CD4-positive, alpha-beta T cell (primary cell): ENCODE measurements around the gene INPP4A. TPM values are rescaled to one million over a fixed set of nuclear protein-coding genes. Genes with fewer than 3 reads are reported as not detected.

ENCODE experiments used
- ATAC-seq: fragments of 200-7000 bp; cut with Tn5 transposase; one replicate; pipeline ENCODE4 v1.10.0; 2022; ENCODE audit warnings: mild to moderate bottlenecking; ENCODE audit not compliant: poor library complexity
- CTCF ChIA-PET: fragments of 350-600 bp; sonication (Branson Sonifier 250); formaldehyde crosslinking; loops from one replicate; lab custom pipeline; 2021; ENCODE audit warnings: antibody characterized with exemption, inconsistent platforms; lab: Charles Lee
- POLR2A ChIA-PET: fragments of 350-600 bp; sonication (Branson Sonifier 250); formaldehyde crosslinking; loops from one replicate; lab custom pipeline; 2021; ENCODE audit warnings: antibody characterized with exemption, inconsistent platforms; lab: Charles Lee
- DNase-seq, 14 experiments: peaks; one replicate each; pipeline ENCODE4 v3.0.0-alpha.2; 2013 to 2020; ENCODE audit warnings: mixed read lengths in 2 of 14
- H3K27ac ChIP-seq, 2 donors: one replicate each; pipeline versions ENCODE4 v1.5.1 to v1.7.0; 2013; ENCODE audit warnings: low read length in 2 of 2, low read depth in 1 of 2, mild to moderate bottlenecking in 1 of 2
- H3K27me3 ChIP-seq, 2 experiments: 1 replicate in 1 of 2; 2 replicates in 1 of 2; pipeline versions ENCODE4 v1.6.1 to v1.7.0; 2013; ENCODE audit warnings: low read length in 2 of 2, control low read depth in 1 of 2, mild to moderate bottlenecking in 1 of 2, moderate library complexity in 1 of 2; ENCODE audit not compliant: insufficient read depth in 2 of 2, control insufficient read depth in 1 of 2
- H3K36me3 ChIP-seq: one replicate; pipeline ENCODE4 v1.6.1; 2013; ENCODE audit warnings: low read length, control low read depth; ENCODE audit not compliant: insufficient read depth
- H3K4me1 ChIP-seq: one replicate; pipeline ENCODE4 v1.6.1; 2013; ENCODE audit warnings: low read length, control low read depth; ENCODE audit not compliant: insufficient read depth
- H3K4me3 ChIP-seq: one replicate; pipeline ENCODE4 v1.5.1; 2013; ENCODE audit warnings: mild to moderate bottlenecking, low read length, moderate library complexity
- H3K9me3 ChIP-seq, 2 experiments: 1 replicate in 1 of 2; 2 replicates in 1 of 2; pipeline versions ENCODE4 v1.6.1 to v1.7.0; 2013; ENCODE audit warnings: low read length in 2 of 2, mild to moderate bottlenecking in 2 of 2, control low read depth in 1 of 2, moderate library complexity in 1 of 2; ENCODE audit not compliant: control insufficient read depth in 1 of 2, insufficient read depth in 1 of 2
- H3K27ac Mint-ChIP-seq: one replicate; pipeline ENCODE4 v1.8.0; 2020; ENCODE audit warnings: mixed read lengths
- H3K27me3 Mint-ChIP-seq: one replicate; pipeline ENCODE4 v1.8.0; 2021; ENCODE audit warnings: mixed read lengths
- H3K36me3 Mint-ChIP-seq: one replicate; pipeline ENCODE4 v1.8.0; 2021; ENCODE audit warnings: low read depth, mixed read lengths
- H3K4me1 Mint-ChIP-seq: one replicate; pipeline ENCODE4 v1.8.0; 2021; ENCODE audit warnings: low read depth, mixed read lengths
- H3K4me3 Mint-ChIP-seq: one replicate; pipeline ENCODE4 v1.8.0; 2020; ENCODE audit warnings: mild to moderate bottlenecking, mixed read lengths
- H3K9me3 Mint-ChIP-seq: one replicate; pipeline ENCODE4 v1.8.0; 2020; ENCODE audit warnings: mixed read lengths
- CTCF ChIP-seq: fragments of 200-600 bp; IDR thresholded peaks from one replicate; pipeline ENCODE4 v1.8.0; 2022; ENCODE audit warnings: antibody characterized with exemption, mild to moderate bottlenecking
- intact Hi-C, 2 experiments: fragments of 100-400 bp; cut with DNase I in 1 of 2; cut with micrococcal nuclease in 1 of 2; formaldehyde crosslinking; loops; one replicate each; pipeline versions ENCODE4 v1.15.1 to v1.9.0; 2023 to 2025; cut with DNase I, micrococcal nuclease
- total RNA-seq, 174 experiments: library from RNA in 2 of 174; stranded (reverse) in 2 of 174; gene quantifications; one replicate each; pipeline ENCODE4 v1.2.3 and lab custom pipeline; 2021 to 2026

INPP4A gene
- total RNA-seq, 2 experiments from 2014 or later: 86.4 to 89.2 TPM

GRCh38 chr2:98583816-98584618 is 139.4 kb downstream of the INPP4A start:
- ChIA-PET CTCF (no interaction called here), POLR2A (no interaction called here)
- intact Hi-C loops: no loop called here
- no peak for ATAC-seq
- Mint-ChIP-seq H3K36me3 (peaks cover 94% of the 10 kb centered on the region), H3K9me3 (no peaks in the 10 kb centered on the region), H3K27me3 (no peaks in the 10 kb centered on the region), H3K27ac (no peak overlapping the region), H3K4me1 (peaks cover 9% of the 10 kb centered on the region), H3K4me3 (no peak overlapping the region)
- Histone ChIP-seq H3K4me3 (no peak overlapping the region), H3K36me3 (peaks cover 90% of the 10 kb centered on the region), H3K27ac (no peak overlapping the region), H3K4me1 (no peaks in the 10 kb centered on the region), H3K9me3 (no peaks in the 10 kb centered on the region), H3K27me3 (no peaks in the 10 kb centered on the region)
- DNase-seq: no peak
- TF ChIP-seq CTCF: no peak

- Histone ChIP-seq H3K4me1 (no peaks in the 10 kb centered on the region), H3K27me3 (no peaks in the 10 kb centered on the region), H3K36me3 (peaks cover 88% of the 10 kb centered on the region), H3K4me3 (no peak overlapping the region), H3K27ac (no peak overlapping the region), H3K9me3 (no peaks in the 10 kb centered on the region)
- intact Hi-C loops: no loop called here
- ATAC-seq (no peak), DNase-seq (no peak)
- Mint-ChIP-seq H3K27me3 (no peaks in the 10 kb centered on the region), H3K4me1 (peaks cover 10% of the 10 kb centered on the region), H3K9me3 (no peaks in the 10 kb centered on the region), H3K27ac (no peak overlapping the region), H3K36me3 (peaks cover 97% of the 10 kb centered on the region), H3K4me3 (no peak overlapping the region)
- ChIA-PET CTCF (interaction anchor here (0.6 kb wide), 1 partner anchor 13 kb away, joined by 3 read pairs; no protein-coding TSS in a partner anchor), POLR2A (interaction anchor here (0.6 kb wide), 1 partner anchor 56 kb away, joined by 4 read pairs; no protein-coding TSS in a partner anchor)
- no peak for TF ChIP-seq CTCF
These were observed 140.7 kb downstream of the INPP4A start for GRCh38 chr2:98585386-98585785.

- Histone ChIP-seq H3K4me3 (no peak overlapping the region), H3K9me3 (no peaks in the 10 kb centered on the region), H3K4me1 (no peaks in the 10 kb centered on the region), H3K36me3 (peaks cover 87% of the 10 kb centered on the region), H3K27ac (no peak overlapping the region), H3K27me3 (no peaks in the 10 kb centered on the region)
- no peaks in the 10 kb centered on the region for H3K9me3 Mint-ChIP-seq
- DNase-seq (no peak), ATAC-seq (no peak)
- H3K36me3 Mint-ChIP-seq: peaks cover 97% of the 10 kb centered on the region
- peaks cover 15% of the 10 kb centered on the region for H3K4me1 Mint-ChIP-seq
- TF ChIP-seq CTCF: no peak
- ChIA-PET CTCF (interaction anchor here (0.8 kb wide), 1 partner anchor 18 kb away, joined by 3 read pairs; no protein-coding TSS in a partner anchor), POLR2A (interaction anchor here (0.9 kb wide), 1 partner anchor 32 kb away, joined by 4 read pairs; no protein-coding TSS in a partner anchor)
- no peak overlapping the region for H3K4me3 Mint-ChIP-seq
- H3K27ac Mint-ChIP-seq: peak overlapping the region; percentile 73
- intact Hi-C loops: no loop called here
- no peaks in the 10 kb centered on the region for H3K27me3 Mint-ChIP-seq
These were observed 142.0 kb downstream of the INPP4A start for GRCh38 chr2:98586551-98587140.
